Neuronal stem cell (in vitro differentiated cells): ENCODE results near the gene SHMT1.

ENCODE experiments used
- DNase-seq: peaks from one replicate; pipeline ENCODE4 v3.0.0-alpha.2; 2013; ENCODE audit warnings: low spot score
- H2AFZ ChIP-seq: one replicate; pipeline ENCODE4 v1.6.1; 2013; ENCODE audit warnings: mild to moderate bottlenecking, low read length, inconsistent platforms
- H2AK5ac ChIP-seq: 2 replicates; pipeline ENCODE4 v1.6.1; 2013; ENCODE audit warnings: low read depth, mild to moderate bottlenecking, inconsistent platforms, low read length, moderate library complexity, mixed read lengths
- H2BK120ac ChIP-seq: 2 replicates; pipeline ENCODE4 v1.6.1; 2013; ENCODE audit warnings: low read depth, mild to moderate bottlenecking, inconsistent platforms, low read length, moderate library complexity, mixed read lengths
- H2BK12ac ChIP-seq: one replicate; pipeline ENCODE4 v1.6.1; 2013; ENCODE audit warnings: low read length, inconsistent platforms
- H2BK15ac ChIP-seq: 2 replicates; pipeline ENCODE4 v1.6.1; 2013; ENCODE audit warnings: mild to moderate bottlenecking, low read length, inconsistent platforms, mixed read lengths
- H2BK5ac ChIP-seq: one replicate; pipeline ENCODE4 v1.6.1; 2013; ENCODE audit warnings: inconsistent platforms, mild to moderate bottlenecking, low read length, moderate library complexity
- H3K14ac ChIP-seq: one replicate; pipeline ENCODE4 v1.6.1; 2013; ENCODE audit warnings: low read length, inconsistent platforms
- H3K18ac ChIP-seq: 2 replicates; pipeline ENCODE4 v1.6.1; 2013; ENCODE audit warnings: low read length, inconsistent platforms
- H3K23ac ChIP-seq: 2 replicates; pipeline ENCODE4 v1.6.1; 2013; ENCODE audit warnings: low read depth, mild to moderate bottlenecking, mixed read lengths, low read length, inconsistent platforms; ENCODE audit not compliant: poor library complexity
- H3K27ac ChIP-seq: replicated peaks from 3 replicates; pipeline ENCODE4 v1.5.1; 2013; ENCODE audit warnings: low read length, inconsistent platforms
- H3K27me3 ChIP-seq, 3 experiments: 2 replicates each; pipeline ENCODE4 v1.6.1; 2013; ENCODE audit warnings: low read length in 3 of 3, mild to moderate bottlenecking in 2 of 3, inconsistent platforms in 1 of 3, low read depth in 1 of 3, mixed read lengths in 1 of 3, moderate library complexity in 1 of 3; ENCODE audit not compliant: control insufficient read depth in 3 of 3, insufficient read depth in 3 of 3
- H3K36me3 ChIP-seq, 2 donors: replicated peaks in 1 of 2; 2 replicates each; pipeline ENCODE4 v1.6.1; 2013; ENCODE audit warnings: low read length in 2 of 2; ENCODE audit not compliant: control insufficient read depth in 2 of 2, insufficient read depth in 2 of 2
- H3K4ac ChIP-seq: 2 replicates; pipeline ENCODE4 v1.6.1; 2013; ENCODE audit warnings: inconsistent platforms, mild to moderate bottlenecking, low read length, moderate library complexity
- H3K4me1 ChIP-seq, 2 donors: 1 replicate in 1 of 2; 2 replicates in 1 of 2; pipeline ENCODE4 v1.6.1; 2013; ENCODE audit warnings: low read length in 2 of 2, low read depth in 1 of 2; ENCODE audit not compliant: control insufficient read depth in 2 of 2, insufficient read depth in 1 of 2
- H3K4me2 ChIP-seq: one replicate; pipeline ENCODE4 v1.6.1; 2013; ENCODE audit warnings: mild to moderate bottlenecking, low read length, inconsistent platforms; ENCODE audit not compliant: insufficient read depth, poor library complexity, severe bottlenecking
- H3K4me3 ChIP-seq, 2 donors: 2 replicates each; pipeline ENCODE4 v1.5.1; 2013; ENCODE audit warnings: low read length in 2 of 2, mild to moderate bottlenecking in 2 of 2, inconsistent platforms in 1 of 2, moderate library complexity in 1 of 2
- H3K79me1 ChIP-seq: one replicate; pipeline ENCODE4 v1.6.1; 2013; ENCODE audit warnings: low read depth, mild to moderate bottlenecking, inconsistent platforms, low read length, moderate library complexity
- H3K9ac ChIP-seq: one replicate; pipeline ENCODE4 v1.6.1; 2013; ENCODE audit warnings: mild to moderate bottlenecking, low read depth, low read length, inconsistent platforms; ENCODE audit not compliant: poor library complexity
- H3K9me3 ChIP-seq, 2 donors: replicated peaks in 1 of 2; 2 replicates each; pipeline versions ENCODE3 to v1.6.1; 2013; ENCODE audit warnings: low read length in 2 of 2, mild to moderate bottlenecking in 2 of 2, inconsistent platforms in 1 of 2, low read depth in 1 of 2, mixed read lengths in 1 of 2, moderate library complexity in 1 of 2; ENCODE audit not compliant: control insufficient read depth in 2 of 2, insufficient read depth in 1 of 2
- H4K8ac ChIP-seq: one replicate; pipeline ENCODE4 v1.6.1; 2013; ENCODE audit warnings: low read depth, mild to moderate bottlenecking, inconsistent platforms, low read length, moderate library complexity
- H4K91ac ChIP-seq: one replicate; pipeline ENCODE4 v1.6.1; 2013; ENCODE audit warnings: low read length, low read depth, mild to moderate bottlenecking, inconsistent platforms; ENCODE audit not compliant: poor library complexity
- WGBS, 2 donors: extraction: QIAGEN DNeasy Blood & Tissue Kit; methylation state at CpG; one replicate each; pipeline ENCODE4 v1.1.7; 2013; ENCODE audit warnings: missing lambda C conversion rate in 2 of 2, mixed read lengths in 1 of 2; ENCODE audit not compliant: insufficient read length in 2 of 2, insufficient replicate concordance in 1 of 2; ENCODE audit errors: extremely low coverage in 2 of 2; 5-methylcytosine and 5-hydroxymethylcytosine counted together

Gene SHMT1

DNA sequence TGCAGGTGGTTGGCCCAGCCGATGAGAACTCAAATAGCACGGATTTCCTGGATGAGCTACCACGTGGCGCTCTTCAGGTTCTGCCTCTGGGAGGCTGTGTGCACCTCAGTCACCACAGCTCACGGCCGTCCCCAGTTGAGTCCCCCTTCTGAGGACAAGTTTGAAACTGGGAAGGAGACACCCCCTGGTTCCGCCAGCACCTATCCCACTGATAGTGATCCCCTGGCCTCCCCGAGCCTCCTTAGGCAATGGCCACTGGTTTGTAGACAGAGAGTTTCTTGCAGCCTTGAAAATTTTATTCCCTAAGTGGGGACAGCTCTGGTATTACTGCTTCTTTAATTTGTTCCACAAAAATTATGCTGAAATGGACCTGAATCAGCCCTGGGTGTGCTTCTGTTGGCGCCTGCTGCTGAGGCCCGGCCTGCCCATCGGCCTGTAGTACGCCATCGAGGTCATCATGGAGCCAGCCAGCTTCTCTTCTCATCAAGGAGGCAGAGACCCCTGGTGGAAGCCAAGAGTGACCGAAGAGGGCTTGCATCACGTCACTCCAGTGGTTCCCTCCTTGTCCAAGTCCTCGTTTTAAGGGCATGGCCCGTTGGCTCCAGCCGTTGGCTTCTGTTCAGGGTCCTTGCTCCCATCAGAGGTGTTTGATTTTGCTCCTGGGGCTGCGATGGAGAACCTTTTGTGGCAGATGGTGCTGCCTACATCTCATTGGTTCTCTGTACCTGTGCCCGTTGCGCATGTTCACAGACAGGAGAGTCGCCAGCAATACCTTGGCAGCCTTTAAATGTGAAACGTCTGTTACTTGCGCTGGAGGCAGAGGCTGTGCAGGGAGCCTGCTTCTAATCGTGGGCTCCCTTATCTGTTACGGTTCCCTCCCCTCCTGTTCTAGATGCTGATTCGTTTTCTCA lies 39.0 kb downstream of the SHMT1 start:
- Histone ChIP-seq H3K14ac (no peak overlapping the region), H3K27me3 (no peaks in the 10 kb centered on the region), H4K8ac (no peak overlapping the region), H3K4me3 (no peak overlapping the region), H2AFZ (no peak overlapping the region), H3K9me3 (peaks cover 0 to 2% of the 10 kb centered on the region in 2 donors), H3K4me1 (no peaks in the 10 kb centered on the region), H3K18ac (no peak overlapping the region), H2BK15ac (no peak overlapping the region), H3K27ac (no peak overlapping the region), H2BK120ac (no peak overlapping the region), H3K23ac (no peak overlapping the region), H2BK5ac (no peak overlapping the region), H3K9ac (no peak overlapping the region), H3K4me2 (no peak overlapping the region), H3K79me1 (no peaks in the 10 kb centered on the region), H2BK12ac (no peak overlapping the region), H2AK5ac (no peak overlapping the region), H4K91ac (no peak overlapping the region), H3K4ac (no peak overlapping the region), H3K36me3 (peaks cover 32 to 86% of the 10 kb centered on the region in 2 donors)
- no peak for DNase-seq
- no CpG with 5 or more reads among the region's 27 CpGs for WGBS, 2 donors

DNA sequence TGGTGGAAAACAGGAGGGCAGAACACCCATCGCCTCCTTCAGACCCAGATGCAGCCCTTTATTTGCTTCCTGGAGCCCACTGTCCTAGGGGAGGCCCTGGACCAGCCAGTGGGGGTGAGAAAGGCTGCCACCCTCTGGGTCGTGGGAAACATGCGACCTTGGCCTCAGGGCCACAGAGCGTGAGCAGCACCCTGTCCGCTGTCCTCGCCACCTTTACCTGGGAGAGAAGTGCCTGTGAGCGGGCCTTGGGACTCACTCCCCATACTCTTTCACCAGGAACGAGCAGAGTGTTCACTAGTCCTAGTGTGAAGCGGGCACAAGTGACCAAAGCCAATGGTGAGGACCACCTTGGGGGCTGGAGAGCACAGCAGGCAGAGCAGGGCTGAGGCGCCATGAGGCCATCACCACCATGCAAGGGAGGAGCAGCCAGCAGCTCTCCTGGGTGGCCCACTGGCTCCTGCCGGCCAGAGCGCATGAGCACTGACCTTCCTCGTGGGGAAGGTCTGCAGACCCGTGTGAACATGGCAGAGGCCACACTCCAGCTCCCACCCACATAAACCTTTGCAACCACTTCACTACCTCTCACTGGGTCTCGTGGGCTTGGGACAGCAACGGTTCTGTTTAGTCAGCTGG lies 39.7 kb downstream of the SHMT1 start:
- H3K4ac ChIP-seq: no peak overlapping the region
- no peak overlapping the region for H4K91ac ChIP-seq
- no peak overlapping the region for H2AK5ac ChIP-seq
- no peak overlapping the region for H3K27ac ChIP-seq
- DNase-seq: no peak
- no peak overlapping the region for H2AFZ ChIP-seq
- no peak overlapping the region for H4K8ac ChIP-seq
- peaks cover 0 to 2% of the 10 kb centered on the region in 2 donors for H3K9me3 ChIP-seq
- H2BK120ac ChIP-seq: no peak overlapping the region
- H2BK15ac ChIP-seq: no peak overlapping the region
- H2BK5ac ChIP-seq: no peak overlapping the region
- no peak overlapping the region for H3K4me3 ChIP-seq
- no peak overlapping the region for H3K14ac ChIP-seq
- no peaks in the 10 kb centered on the region for H3K27me3 ChIP-seq
- H3K4me2 ChIP-seq: no peak overlapping the region
- no CpG with 5 or more reads among the region's 16 CpGs for WGBS, 2 donors
- peak overlapping the region; percentile 27 for H3K9ac ChIP-seq
- H3K18ac ChIP-seq: no peak overlapping the region
- H3K4me1 ChIP-seq: no peaks in the 10 kb centered on the region
- no peaks in the 10 kb centered on the region for H3K79me1 ChIP-seq
- H3K36me3 ChIP-seq: peaks cover 26 to 86% of the 10 kb centered on the region in 2 donors
- H2BK12ac ChIP-seq: no peak overlapping the region
- no peak overlapping the region for H3K23ac ChIP-seq

DNA sequence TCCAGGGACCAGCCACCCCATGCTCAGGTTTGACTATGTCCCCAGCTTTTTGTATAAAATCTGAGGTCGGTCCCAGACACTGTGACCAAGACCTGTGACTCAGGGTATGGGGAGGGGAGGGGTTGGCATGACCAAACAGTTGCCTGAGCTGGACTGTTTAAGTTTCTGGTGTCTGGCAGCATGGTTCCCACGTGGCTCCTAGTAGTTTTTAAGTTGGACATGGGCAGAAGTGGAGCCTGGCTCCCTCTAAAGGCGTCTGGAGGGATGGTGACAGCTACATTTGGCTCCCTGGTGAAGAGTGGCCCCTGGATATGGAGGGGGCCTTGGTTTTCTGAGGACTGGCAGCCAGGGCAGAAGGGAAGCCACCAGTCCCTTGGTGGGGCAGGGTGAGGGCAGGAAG lies 40.3 kb downstream of the SHMT1 start:
- Histone ChIP-seq H2AFZ (no peak overlapping the region), H2BK120ac (no peak overlapping the region), H2AK5ac (no peak overlapping the region), H2BK15ac (no peak overlapping the region), H3K18ac (no peak overlapping the region), H3K36me3 (peaks cover 26 to 82% of the 10 kb centered on the region in 2 donors), H4K8ac (no peak overlapping the region), H2BK5ac (no peak overlapping the region), H3K9ac (no peak overlapping the region), H3K4me2 (no peak overlapping the region), H3K4ac (no peak overlapping the region), H4K91ac (no peak overlapping the region), H3K27me3 (no peaks in the 10 kb centered on the region), H3K23ac (no peak overlapping the region), H2BK12ac (no peak overlapping the region), H3K9me3 (peaks cover 0 to 2% of the 10 kb centered on the region in 2 donors), H3K27ac (no peak overlapping the region), H3K79me1 (no peaks in the 10 kb centered on the region), H3K4me3 (no peak overlapping the region), H3K14ac (no peak overlapping the region), H3K4me1 (no peaks in the 10 kb centered on the region)
- no CpG with 5 or more reads among the region's 3 CpGs for WGBS, 2 donors
- DNase-seq: no peak

DNA sequence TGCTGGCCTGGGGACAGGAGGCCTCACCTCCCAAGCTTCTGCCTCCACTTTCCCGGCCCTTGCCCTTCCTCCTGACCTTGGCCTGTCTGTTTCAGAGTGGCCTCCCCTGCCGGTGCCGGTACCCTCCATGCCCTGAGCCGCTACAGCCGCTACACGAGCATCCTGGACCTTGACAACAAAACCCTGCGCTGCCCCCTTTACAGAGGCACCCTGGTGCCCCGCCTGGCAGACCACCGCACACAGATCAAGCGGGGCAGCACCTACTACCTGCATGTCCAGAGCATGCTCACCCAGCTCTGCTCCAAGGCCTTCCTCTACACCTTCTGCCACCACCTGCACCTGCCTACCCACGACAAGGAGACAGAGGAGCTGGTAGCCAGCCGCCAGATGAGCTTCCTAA lies 40.8 kb downstream of the SHMT1 start:
- no peak overlapping the region for H2BK120ac ChIP-seq
- no CpG with 5 or more reads among the region's 12 CpGs for whole genome bisulfite sequencing, 2 donors
- no peaks in the 10 kb centered on the region for H3K27me3 ChIP-seq
- no peak overlapping the region for H4K91ac ChIP-seq
- H2BK12ac ChIP-seq: no peak overlapping the region
- no peak overlapping the region for H3K18ac ChIP-seq
- H3K9me3 ChIP-seq: peaks cover 0 to 2% of the 10 kb centered on the region in 2 donors
- no peak overlapping the region for H2AFZ ChIP-seq
- H3K4me2 ChIP-seq: no peak overlapping the region
- no peak overlapping the region for H3K9ac ChIP-seq
- H3K4me1 ChIP-seq: peaks cover 0 to 4% of the 10 kb centered on the region in 2 donors
- H4K8ac ChIP-seq: no peak overlapping the region
- H3K4me3 ChIP-seq: no peak overlapping the region
- no peak overlapping the region for H2BK5ac ChIP-seq
- H3K27ac ChIP-seq: no peak overlapping the region
- H2AK5ac ChIP-seq: no peak overlapping the region
- H3K4ac ChIP-seq: no peak overlapping the region
- H3K23ac ChIP-seq: peak overlapping the region; percentile 27
- H3K79me1 ChIP-seq: peaks cover under 1% of the 10 kb centered on the region
- H2BK15ac ChIP-seq: no peak overlapping the region
- H3K14ac ChIP-seq: no peak overlapping the region
- DNase-seq: no peak
- peaks cover 28 to 82% of the 10 kb centered on the region in 2 donors for H3K36me3 ChIP-seq
